Mucosa of descending colon (tissue), 3 donors: ENCODE measurements around the gene PSAP. TPM values are rescaled to one million over a fixed set of nuclear protein-coding genes. Genes with fewer than 3 reads are reported as not detected.

Source experiments
- ATAC-seq: fragments of 200-7000 bp; cut with Tn5 transposase; one replicate; pipeline ENCODE4 v1.9.1; 2020; ENCODE audit warnings: mild to moderate bottlenecking, moderate library complexity
- DNase-seq, 3 donors: peaks; one replicate each; pipeline ENCODE4 v3.0.0-alpha.2; 2020
- H3K36me3 ChIP-seq: fragments of 200-600 bp; one replicate; pipeline ENCODE4 v1.8.0; 2021; ENCODE audit warnings: low read depth, mild to moderate bottlenecking
- H3K4me1 ChIP-seq: fragments of 200-600 bp; one replicate; pipeline ENCODE4 v1.8.0; 2021; ENCODE audit warnings: low read depth, mild to moderate bottlenecking
- H3K4me3 ChIP-seq: fragments of 200-600 bp; one replicate; pipeline ENCODE4 v1.8.0; 2021; ENCODE audit warnings: mild to moderate bottlenecking
- H3K9me3 ChIP-seq: fragments of 200-600 bp; one replicate; pipeline ENCODE4 v1.8.0; 2021; ENCODE audit warnings: mild to moderate bottlenecking
- intact Hi-C, 2 donors: fragments of 100-400 bp; cut with DNase I in 1 of 2; cut with micrococcal nuclease in 1 of 2; formaldehyde crosslinking; loops; one replicate each; pipeline versions ENCODE4 v1.11.0 to v1.11.1; 2022; cut with DNase I, micrococcal nuclease
- total RNA-seq, 3 donors: library from RNA; stranded (reverse); fragmentation: NEBNext Ultra II Directional in 2 of 3; extraction: Animal tissue kit (Norgen Biotek cat#: 25700) in 2 of 3; gene quantifications; one replicate each; pipeline versions ENCODE4 v1.2.1 to v1.2.4, GENCODE V29; 2021 to 2023
- TF ChIP-seq, protein P1 (sequence below): fragments of 200-600 bp; IDR thresholded peaks from one replicate; pipeline ENCODE4 v1.8.0; 2022; ENCODE audit warnings: antibody characterized with exemption, mild to moderate bottlenecking
- donor health status: DM: no; HTN: no; CAD: no; lungs with moderate emphysema.
- donor health status: DM: no; HTN: no; CAD: no.
- donor health status: DM: no; HTN: yes; CAD: no.

PSAP gene
- total RNA-seq, 3 donors from 2014 or later = 561 to 810 (median 653) TPM

- H3K9me3 ChIP-seq = no peaks in the 10 kb centered on the region
- H3K4me3 ChIP-seq = no peak overlapping the region
- no peaks in the 10 kb centered on the region for H3K36me3 ChIP-seq
- ATAC-seq = no peak
- intact Hi-C loops = loop anchor here in 1 of 2 donors (10.0 kb wide), 1 partner anchor 53 kb away; no protein-coding TSS in a partner anchor
- peaks cover 12% of the 10 kb centered on the region for H3K4me1 ChIP-seq
- TF ChIP-seq, protein P1, sequence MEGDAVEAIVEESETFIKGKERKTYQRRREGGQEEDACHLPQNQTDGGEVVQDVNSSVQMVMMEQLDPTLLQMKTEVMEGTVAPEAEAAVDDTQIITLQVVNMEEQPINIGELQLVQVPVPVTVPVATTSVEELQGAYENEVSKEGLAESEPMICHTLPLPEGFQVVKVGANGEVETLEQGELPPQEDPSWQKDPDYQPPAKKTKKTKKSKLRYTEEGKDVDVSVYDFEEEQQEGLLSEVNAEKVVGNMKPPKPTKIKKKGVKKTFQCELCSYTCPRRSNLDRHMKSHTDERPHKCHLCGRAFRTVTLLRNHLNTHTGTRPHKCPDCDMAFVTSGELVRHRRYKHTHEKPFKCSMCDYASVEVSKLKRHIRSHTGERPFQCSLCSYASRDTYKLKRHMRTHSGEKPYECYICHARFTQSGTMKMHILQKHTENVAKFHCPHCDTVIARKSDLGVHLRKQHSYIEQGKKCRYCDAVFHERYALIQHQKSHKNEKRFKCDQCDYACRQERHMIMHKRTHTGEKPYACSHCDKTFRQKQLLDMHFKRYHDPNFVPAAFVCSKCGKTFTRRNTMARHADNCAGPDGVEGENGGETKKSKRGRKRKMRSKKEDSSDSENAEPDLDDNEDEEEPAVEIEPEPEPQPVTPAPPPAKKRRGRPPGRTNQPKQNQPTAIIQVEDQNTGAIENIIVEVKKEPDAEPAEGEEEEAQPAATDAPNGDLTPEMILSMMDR = no peak
- peak in 2 of 3 donors; percentile 22 to 34 for DNase-seq
Observed at GRCh38 chr10:71777213-71777985, 73.7 kb downstream of the PSAP start.

DNA sequence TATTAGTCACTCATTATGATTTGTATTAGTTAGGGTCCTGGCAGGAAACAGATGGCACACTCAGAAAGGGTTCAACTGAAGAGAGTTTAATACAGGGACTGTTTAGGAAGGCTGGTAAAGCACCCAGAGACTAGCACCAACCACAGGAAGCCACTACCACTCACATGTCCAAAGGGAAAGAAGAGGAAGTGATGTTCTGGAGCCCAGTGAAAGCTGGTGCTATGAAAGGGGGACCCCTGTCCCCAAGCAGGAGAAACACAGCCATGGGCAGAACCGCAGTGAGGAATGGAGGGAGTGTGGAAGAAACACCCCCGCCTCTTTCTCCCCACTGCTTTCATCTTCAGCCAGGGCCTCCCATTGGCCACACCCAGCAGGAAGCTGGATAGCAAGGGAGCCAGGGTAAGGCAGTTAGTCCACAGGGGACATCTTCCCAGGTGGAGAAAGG, 74.5 kb downstream of the PSAP start:
- no peak for ATAC-seq
- H3K4me3 ChIP-seq = no peak overlapping the region
- peak in 2 of 3 donors; percentile 44 to 46 for DNase-seq
- TF ChIP-seq, protein P1 = no peak
- H3K36me3 ChIP-seq = no peaks in the 10 kb centered on the region
- intact Hi-C loops = loop anchor here in 1 of 2 donors (10.0 kb wide), 1 partner anchor 52 kb away; no protein-coding TSS in a partner anchor
- H3K9me3 ChIP-seq = no peaks in the 10 kb centered on the region
- H3K4me1 ChIP-seq = peaks cover 20% of the 10 kb centered on the region

DNA sequence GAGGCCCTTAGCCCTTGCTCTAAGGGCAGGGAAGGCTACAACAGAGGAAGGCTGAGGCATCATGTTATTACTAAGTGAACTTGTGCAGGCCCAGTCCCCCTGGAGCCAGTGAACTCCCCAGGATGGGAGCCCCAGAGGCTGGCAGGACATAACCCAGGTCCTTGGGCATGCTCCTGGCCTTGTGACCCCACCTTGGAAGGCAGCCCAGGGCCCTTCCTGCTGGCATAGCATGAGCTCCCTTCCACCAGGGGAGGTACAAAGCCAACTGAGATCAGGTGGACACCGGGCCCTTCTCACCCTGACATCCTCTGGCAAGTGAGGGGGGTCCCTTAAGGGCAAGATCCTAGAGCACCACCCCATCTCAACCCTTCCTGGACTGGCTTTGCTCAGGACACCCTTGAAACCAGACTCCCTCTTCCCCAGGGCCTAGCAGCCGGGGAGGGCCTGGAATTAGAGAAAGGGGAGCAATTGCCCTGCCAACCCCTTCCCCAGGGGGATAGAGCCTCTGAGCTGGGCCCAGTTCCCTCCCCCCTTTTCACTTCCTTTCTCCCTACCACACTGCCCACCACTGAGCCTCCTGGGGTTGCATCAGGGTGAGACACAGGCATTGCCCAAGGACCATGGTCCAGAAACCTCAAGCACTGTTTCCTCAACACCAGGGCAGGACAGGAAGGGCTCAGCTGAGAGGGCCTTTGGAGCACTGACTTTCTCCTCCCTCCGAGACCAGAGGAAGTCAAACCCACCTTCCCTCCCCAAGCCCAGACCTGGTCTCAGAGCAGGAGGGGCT, 75.9 kb downstream of the PSAP start:
- Histone ChIP-seq H3K4me1 (peaks cover 28% of the 10 kb centered on the region), H3K9me3 (no peaks in the 10 kb centered on the region), H3K4me3 (no peak overlapping the region), H3K36me3 (no peaks in the 10 kb centered on the region)
- TF ChIP-seq, protein P1 = no peak
- no peak for ATAC-seq
- intact Hi-C loops = loop anchor here in 1 of 2 donors (10.0 kb wide), 1 partner anchor 50 kb away; no protein-coding TSS in a partner anchor
- DNase-seq = peak in 2 of 3 donors; percentile 41 to 60

- peaks cover 39% of the 10 kb centered on the region for H3K4me1 ChIP-seq
- DNase-seq (peak; percentile 92 to 98 (median 94)), ATAC-seq (peak; percentile 92)
- no peaks in the 10 kb centered on the region for H3K9me3 ChIP-seq
- H3K36me3 ChIP-seq = no peaks in the 10 kb centered on the region
- peak within 1 kb of the TSS; percentile 65 for H3K4me3 ChIP-seq
- TF ChIP-seq, protein P1 = peak; percentile 97
- intact Hi-C loops = loop anchor here in 1 of 2 donors (10.0 kb wide), 1 partner anchor 49 kb away; no protein-coding TSS in a partner anchor
Observed at GRCh38 chr10:71773221-71773971, 77.7 kb downstream of the PSAP start, which contains the start of gene VSIR. Gene VSIR (minus strand): TSS chr10:71773520. CDS start chr10:71773439, 81 bp downstream.

DNA sequence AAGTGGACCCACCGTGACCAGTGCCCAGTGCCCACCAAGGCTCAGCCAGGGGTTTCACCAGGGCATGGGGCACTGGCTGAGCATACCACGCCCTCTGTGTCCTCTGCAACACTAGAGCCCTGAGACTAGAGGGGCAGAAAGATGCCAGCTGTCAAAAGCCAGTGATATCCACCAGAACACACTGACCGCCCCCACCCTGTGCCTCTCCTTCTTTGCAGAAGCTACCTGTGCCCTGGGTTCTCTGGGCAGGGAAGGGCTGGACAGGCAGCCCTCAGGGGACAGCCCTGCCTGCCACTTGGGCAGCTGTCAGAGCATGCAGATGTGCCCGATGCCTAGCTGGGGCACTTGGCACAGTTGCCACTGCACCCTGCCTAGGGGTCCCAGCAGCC, 78.2 kb downstream of the PSAP start:
- no peaks in the 10 kb centered on the region for H3K36me3 ChIP-seq
- TF ChIP-seq, protein P1 = no peak
- intact Hi-C loops = loop anchor here in 1 of 2 donors (10.0 kb wide), 1 partner anchor 48 kb away; no protein-coding TSS in a partner anchor
- peak; percentile 27 for ATAC-seq
- no peak for DNase-seq
- peak overlapping the region; percentile 65 for H3K4me3 ChIP-seq
- no peaks in the 10 kb centered on the region for H3K9me3 ChIP-seq
- H3K4me1 ChIP-seq = peaks cover 45% of the 10 kb centered on the region
